ENCODE data around the gene ZNF219.

DNA sequence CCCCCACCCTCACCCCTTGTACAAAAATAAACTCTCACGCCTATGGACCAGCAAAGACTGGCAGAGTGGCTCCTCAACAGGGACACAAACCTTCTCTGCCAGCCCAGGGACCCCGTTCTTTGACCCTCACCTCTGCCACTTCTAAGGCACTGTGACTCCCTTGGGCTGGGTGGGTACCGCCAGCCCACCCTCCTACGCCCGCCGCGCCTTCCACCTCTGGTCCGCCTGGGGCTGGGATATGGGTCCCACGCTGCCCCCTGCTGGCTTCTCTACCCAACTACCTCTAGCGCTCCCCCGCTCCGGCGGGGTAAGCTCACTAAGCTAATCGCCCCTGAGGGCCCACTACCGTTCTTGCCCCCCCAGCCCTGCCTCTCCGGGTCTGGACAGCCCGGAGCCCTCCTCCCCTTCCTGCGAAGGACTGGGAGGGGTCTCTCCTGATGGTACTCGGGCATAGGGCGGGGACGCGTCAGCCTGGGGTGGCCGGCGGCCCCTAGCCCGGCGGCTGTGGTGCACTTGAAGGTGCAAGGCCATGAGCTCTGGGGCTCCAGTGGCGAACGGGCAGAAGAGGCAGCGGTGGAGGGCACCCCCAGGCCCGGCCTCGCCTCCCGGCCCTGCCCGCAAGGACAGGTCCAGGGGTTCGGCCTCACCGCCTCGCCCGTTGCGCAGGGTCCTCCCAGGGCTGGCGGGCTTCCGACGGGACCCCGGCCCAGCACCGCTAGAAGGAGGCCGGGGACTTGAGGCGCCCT, 8.1 kb downstream of the ZNF219 start:
- TF ChIP-seq EZH2 (conservative IDR thresholded peaks at IDR 0.05; ENCODE audit: low read depth, low read length) (no peak), CTCF (CRISPR knock-in tag; IDR thresholded peaks at IDR 0.05) (peak; percentile 88), ARNTL (CRISPR knock-in tag; IDR thresholded peaks at IDR 0.05) (no peak), SUZ12 (IDR thresholded peaks at IDR 0.05; ENCODE audit: low read depth, low read length) (no peak), MYC (CRISPR knock-in tag; IDR thresholded peaks at IDR 0.05; ENCODE audit: borderline replicate concordance) (no peak; the same call in 1 of the 2 replicates), RNF2 (conservative IDR thresholded peaks at IDR 0.05; ENCODE audit: low read depth) (no peak), JUNB (CRISPR knock-in tag; IDR thresholded peaks at IDR 0.05; ENCODE audit: borderline replicate concordance) (no peak), ZNF460 (CRISPR knock-in tag; IDR thresholded peaks at IDR 0.05; ENCODE audit: borderline replicate concordance) (no peak), RCOR2 (CRISPR knock-in tag; IDR thresholded peaks at IDR 0.05) (no peak), SNAPC2 (CRISPR knock-in tag; IDR thresholded peaks at IDR 0.05) (no peak)

All from HepG2 (cell line).